Spinal cord (tissue), 10 donors: Measurements from ENCODE around the gene SORCS2. TPM values are rescaled to one million over a fixed set of nuclear protein-coding genes. Genes with fewer than 3 reads are reported as not detected.

Experiments used
- DNase-seq, 6 donors: peaks; one replicate each; pipeline versions ENCODE4 v3.0.0 to v3.0.0-alpha.2; 2013 to 2015; ENCODE audit warnings: low spot score in 6 of 6, low read depth in 4 of 6
- H3K27ac ChIP-seq: one replicate; pipeline ENCODE4 v1.5.1; 2013; ENCODE audit warnings: low read depth, low read length, control low read depth
- H3K27me3 ChIP-seq: one replicate; pipeline ENCODE4 v1.6.1; 2013; ENCODE audit warnings: low read length; ENCODE audit not compliant: control insufficient read depth, insufficient read depth
- H3K36me3 ChIP-seq: one replicate; pipeline ENCODE4 v1.6.1; 2013; ENCODE audit warnings: low read length; ENCODE audit not compliant: control insufficient read depth, insufficient read depth
- H3K4me1 ChIP-seq: one replicate; pipeline ENCODE4 v1.6.1; 2013; ENCODE audit warnings: low read length; ENCODE audit not compliant: control insufficient read depth, insufficient read depth
- H3K4me3 ChIP-seq: one replicate; pipeline ENCODE4 v1.5.1; 2013; ENCODE audit warnings: low read depth, low read length, control low read depth
- H3K9me3 ChIP-seq: one replicate; pipeline ENCODE4 v1.6.1; 2013; ENCODE audit warnings: low read length; ENCODE audit not compliant: control insufficient read depth, insufficient read depth
- WGBS: methylation state at CpG from one replicate; pipeline ENCODE4 v1.1.5; 2013; ENCODE audit warnings: missing lambda C conversion rate; ENCODE audit not compliant: insufficient coverage; 5-methylcytosine and 5-hydroxymethylcytosine counted together
- polyA plus RNA-seq, 2 donors: library from polyadenylated mRNA; unstranded; fragments of 120-200 nt; gene quantifications; one replicate each; pipeline ENCODE4 v1.2.1, GENCODE V29; 2013; ENCODE audit not compliant: insufficient read length in 2 of 2
- total RNA-seq, 2 donors: library from RNA; depleted of rRNA in 1 of 2; stranded (reverse); fragments of 120-200 nt in 1 of 2; fragments of >200 nt in 1 of 2; gene quantifications; one replicate each; pipeline versions ENCODE4 v1.2.3 to v1.2.4, GENCODE V29; 2013 to 2014
- donor health status: healthy.

The SORCS2 gene
- total and polyA plus RNA-seq, 4 donors: 7.3 to 24.8 (median 16.5) TPM

GRCh38 chr4:7712021-7712671, 519.8 kb downstream of the SORCS2 start:
- Histone ChIP-seq H3K4me3 (no peak overlapping the region), H3K9me3 (no peaks in the 10 kb centered on the region), H3K27me3 (no peaks in the 10 kb centered on the region), H3K36me3 (peaks cover 46% of the 10 kb centered on the region), H3K27ac (no peak overlapping the region), H3K4me1 (peaks cover 15% of the 10 kb centered on the region)
- no peak for DNase-seq
- 92% methylated on average over 14 of the region's 19 CpGs for WGBS

GRCh38 chr4:7713757-7714156, 521.4 kb downstream of the SORCS2 start:
- 92% methylated on average over 7 of the region's 7 CpGs for whole genome bisulfite sequencing
- Histone ChIP-seq H3K4me3 (no peak overlapping the region), H3K27me3 (no peaks in the 10 kb centered on the region), H3K4me1 (peaks cover 15% of the 10 kb centered on the region), H3K9me3 (no peaks in the 10 kb centered on the region), H3K27ac (no peak overlapping the region), H3K36me3 (peaks cover 46% of the 10 kb centered on the region)
- no peak for DNase-seq

GRCh38 chr4:7714176-7714575, 521.8 kb downstream of the SORCS2 start:
- no peak overlapping the region for H3K27ac ChIP-seq
- no peak for DNase-seq
- H3K9me3 ChIP-seq: no peaks in the 10 kb centered on the region
- WGBS: 93% methylated on average over 18 of the region's 20 CpGs
- H3K4me3 ChIP-seq: no peak overlapping the region
- peaks cover 19% of the 10 kb centered on the region for H3K4me1 ChIP-seq
- peaks cover 47% of the 10 kb centered on the region for H3K36me3 ChIP-seq
- no peaks in the 10 kb centered on the region for H3K27me3 ChIP-seq

GRCh38 chr4:7714738-7715137, 522.4 kb downstream of the SORCS2 start:
- DNase-seq: no peak
- Histone ChIP-seq H3K4me3 (no peak overlapping the region), H3K9me3 (no peaks in the 10 kb centered on the region), H3K27me3 (no peaks in the 10 kb centered on the region), H3K27ac (no peak overlapping the region), H3K4me1 (peaks cover 20% of the 10 kb centered on the region), H3K36me3 (peaks cover 46% of the 10 kb centered on the region)
- WGBS: 91% methylated on average over 1 of the region's 1 CpG

GRCh38 chr4:7715271-7716009, 523.1 kb downstream of the SORCS2 start:
- WGBS: 88% methylated on average over 10 of the region's 11 CpGs
- Histone ChIP-seq H3K36me3 (peaks cover 42% of the 10 kb centered on the region), H3K9me3 (no peaks in the 10 kb centered on the region), H3K27me3 (no peaks in the 10 kb centered on the region), H3K27ac (no peak overlapping the region), H3K4me1 (peaks cover 18% of the 10 kb centered on the region), H3K4me3 (no peak overlapping the region)
- DNase-seq: no peak

GRCh38 chr4:7716010-7716721, 523.8 kb downstream of the SORCS2 start:
- H3K4me3 ChIP-seq: no peak overlapping the region
- H3K36me3 ChIP-seq: peaks cover 42% of the 10 kb centered on the region
- peaks cover 10% of the 10 kb centered on the region for H3K4me1 ChIP-seq
- DNase-seq: no peak
- 73% methylated on average over 4 of the region's 6 CpGs for WGBS
- H3K27ac ChIP-seq: no peak overlapping the region
- H3K27me3 ChIP-seq: no peaks in the 10 kb centered on the region
- H3K9me3 ChIP-seq: no peaks in the 10 kb centered on the region

GRCh38 chr4:7717161-7717560, 524.8 kb downstream of the SORCS2 start:
- Histone ChIP-seq H3K27me3 (no peaks in the 10 kb centered on the region), H3K27ac (no peak overlapping the region), H3K9me3 (no peaks in the 10 kb centered on the region), H3K4me3 (no peak overlapping the region), H3K4me1 (peaks cover 10% of the 10 kb centered on the region), H3K36me3 (peaks cover 40% of the 10 kb centered on the region)
- no peak for DNase-seq
- 94% methylated on average over 10 of the region's 11 CpGs for WGBS

- DNase-seq: no peak
- Histone ChIP-seq H3K4me3 (no peak overlapping the region), H3K4me1 (peaks cover 10% of the 10 kb centered on the region), H3K9me3 (no peaks in the 10 kb centered on the region), H3K27ac (no peak overlapping the region), H3K27me3 (no peaks in the 10 kb centered on the region), H3K36me3 (peaks cover 32% of the 10 kb centered on the region)
- 71% methylated on average over 22 of the region's 24 CpGs for WGBS
Observed at GRCh38 chr4:7717946-7718490, 525.7 kb downstream of the SORCS2 start.

- no peaks in the 10 kb centered on the region for H3K9me3 ChIP-seq
- no peak overlapping the region for H3K27ac ChIP-seq
- peaks cover 26% of the 10 kb centered on the region for H3K36me3 ChIP-seq
- peaks cover 10% of the 10 kb centered on the region for H3K4me1 ChIP-seq
- no peak overlapping the region for H3K4me3 ChIP-seq
- 26% methylated on average over 26 of the region's 33 CpGs for WGBS
- H3K27me3 ChIP-seq: no peaks in the 10 kb centered on the region
- peak in 5 of 6 donors; percentile 40 to 93 (median 59) for DNase-seq
Observed at GRCh38 chr4:7719354-7720174, 527.2 kb downstream of the SORCS2 start.
